GM13976 (cell line): Measurements from ENCODE around the gene GET4.
A peak's percentile ranks its signal among the peaks of the same experiment; 100 is the strongest.

ENCODE experiments used
- DNase-seq: peaks from one replicate; pipeline ENCODE4 v3.0.0; 2012; ENCODE audit warnings: low spot score
- in situ Hi-C: fragments of 300-500 bp; cut with MboI; formaldehyde crosslinking; loops from one replicate; pipeline ENCODE4 v1.12.0; 2022; ENCODE audit warnings: low sequenced_read_pairs, mixed read lengths, inconsistent platforms; ENCODE audit not compliant: unreplicated experiment
- TF ChIP-seq, protein P1 (sequence below): IDR thresholded peaks from 2 replicates; pipeline ENCODE4 v1.5.1; 2012; ENCODE audit warnings: borderline replicate concordance, mild to moderate bottlenecking; ENCODE audit not compliant: insufficient read depth; ENCODE audit errors: extremely low read depth, missing control alignments, control extremely low read depth

The GET4 gene

DNA sequence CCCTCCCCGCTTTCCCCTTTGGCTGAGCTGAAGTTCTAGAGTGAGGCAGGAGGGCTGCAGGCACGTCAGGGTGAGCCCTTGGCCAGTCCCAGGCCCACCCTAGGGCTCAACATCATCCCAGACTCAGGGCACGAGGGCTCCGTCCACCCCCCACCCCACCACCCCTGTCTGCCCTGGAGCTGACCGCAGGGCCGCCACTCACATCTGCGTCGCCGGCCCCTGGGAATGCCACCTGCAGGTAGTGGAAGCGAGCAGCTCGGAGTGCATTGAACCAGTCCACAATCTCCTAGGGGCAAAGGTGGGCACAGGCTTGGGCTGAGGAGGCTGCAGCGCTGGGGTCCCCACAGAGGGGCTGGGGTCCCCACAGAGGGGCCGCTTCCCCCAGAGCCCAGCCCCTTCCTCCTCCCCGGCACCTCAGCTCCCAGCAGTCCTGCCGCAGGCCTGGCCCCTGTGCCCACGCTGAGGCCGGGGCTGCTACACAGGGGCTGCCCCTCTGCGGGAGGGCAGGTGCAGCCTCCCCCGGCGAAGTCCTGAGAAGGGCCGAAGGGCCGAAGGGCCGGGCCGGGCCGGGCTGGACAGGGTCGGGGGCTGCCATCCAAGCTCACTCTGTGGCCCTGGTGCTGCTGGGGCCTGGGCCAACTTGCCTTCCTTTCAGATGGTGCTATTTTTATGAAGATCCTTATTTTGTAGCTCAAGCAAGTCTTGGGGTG lies 24.1 kb downstream of the GET4 start:
- DNase-seq: no peak
- TF ChIP-seq, protein P1, sequence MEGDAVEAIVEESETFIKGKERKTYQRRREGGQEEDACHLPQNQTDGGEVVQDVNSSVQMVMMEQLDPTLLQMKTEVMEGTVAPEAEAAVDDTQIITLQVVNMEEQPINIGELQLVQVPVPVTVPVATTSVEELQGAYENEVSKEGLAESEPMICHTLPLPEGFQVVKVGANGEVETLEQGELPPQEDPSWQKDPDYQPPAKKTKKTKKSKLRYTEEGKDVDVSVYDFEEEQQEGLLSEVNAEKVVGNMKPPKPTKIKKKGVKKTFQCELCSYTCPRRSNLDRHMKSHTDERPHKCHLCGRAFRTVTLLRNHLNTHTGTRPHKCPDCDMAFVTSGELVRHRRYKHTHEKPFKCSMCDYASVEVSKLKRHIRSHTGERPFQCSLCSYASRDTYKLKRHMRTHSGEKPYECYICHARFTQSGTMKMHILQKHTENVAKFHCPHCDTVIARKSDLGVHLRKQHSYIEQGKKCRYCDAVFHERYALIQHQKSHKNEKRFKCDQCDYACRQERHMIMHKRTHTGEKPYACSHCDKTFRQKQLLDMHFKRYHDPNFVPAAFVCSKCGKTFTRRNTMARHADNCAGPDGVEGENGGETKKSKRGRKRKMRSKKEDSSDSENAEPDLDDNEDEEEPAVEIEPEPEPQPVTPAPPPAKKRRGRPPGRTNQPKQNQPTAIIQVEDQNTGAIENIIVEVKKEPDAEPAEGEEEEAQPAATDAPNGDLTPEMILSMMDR: no peak
- in situ Hi-C loops: no loop called here

DNA sequence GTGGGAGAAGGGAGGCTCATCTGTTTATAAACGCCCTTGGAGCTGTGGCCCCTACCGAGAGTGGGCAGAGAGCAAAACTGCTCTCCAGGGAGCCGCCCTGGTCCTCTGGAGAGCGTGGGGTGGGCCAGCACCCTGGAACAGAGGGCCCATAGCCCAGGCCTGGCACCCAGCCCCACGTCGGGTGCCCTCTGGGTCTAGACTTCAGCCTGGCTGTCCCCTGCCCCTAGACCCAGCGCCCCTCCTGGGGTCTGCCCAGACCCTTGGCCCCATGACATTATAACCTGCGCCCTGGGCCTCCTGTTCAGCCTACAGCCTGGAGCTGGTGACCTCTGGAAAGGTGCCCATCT lies 24.7 kb downstream of the GET4 start:
- in situ Hi-C loops: no loop called here
- no peak for DNase-seq
- TF ChIP-seq, protein P1: no peak

DNA sequence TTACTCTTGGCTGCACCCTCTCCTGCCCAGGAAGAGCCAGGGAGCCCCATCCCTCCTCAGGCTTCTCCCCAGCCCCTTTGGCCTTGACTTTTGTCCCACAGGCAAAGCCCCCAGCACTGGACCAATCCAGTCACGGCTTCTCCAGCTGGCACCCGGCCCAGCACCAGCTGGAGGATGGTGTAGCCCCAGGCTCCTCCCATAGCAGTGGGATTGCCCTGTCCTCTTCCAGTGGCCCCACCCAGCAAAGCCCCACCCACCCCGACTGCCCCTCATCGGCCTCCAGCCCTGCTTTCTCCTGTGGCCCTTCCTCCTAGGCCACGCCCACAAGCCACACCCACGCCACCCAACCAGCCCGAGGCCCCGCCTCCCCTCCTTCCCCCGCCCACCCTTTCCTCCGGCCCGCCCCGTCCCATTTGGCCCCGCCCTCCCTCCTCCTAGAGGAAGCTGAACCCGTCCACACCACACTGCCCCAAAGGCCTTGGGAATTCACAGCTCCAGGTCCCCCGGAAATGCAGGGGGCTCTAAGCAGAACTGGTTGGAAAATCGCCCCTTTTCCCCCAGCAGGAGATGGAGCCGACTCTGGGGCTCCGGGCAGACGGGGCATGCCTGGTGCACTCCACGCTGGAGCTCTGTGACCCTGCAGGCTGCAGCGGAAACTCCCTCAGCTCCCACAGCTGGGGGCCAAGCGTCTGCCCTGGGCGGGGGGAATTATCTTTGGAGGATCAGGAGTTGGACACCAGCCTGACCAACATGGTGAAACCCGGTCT lies 25.2 kb downstream of the GET4 start:
- in situ Hi-C loops: no loop called here
- DNase-seq: peak; percentile 91

DNA sequence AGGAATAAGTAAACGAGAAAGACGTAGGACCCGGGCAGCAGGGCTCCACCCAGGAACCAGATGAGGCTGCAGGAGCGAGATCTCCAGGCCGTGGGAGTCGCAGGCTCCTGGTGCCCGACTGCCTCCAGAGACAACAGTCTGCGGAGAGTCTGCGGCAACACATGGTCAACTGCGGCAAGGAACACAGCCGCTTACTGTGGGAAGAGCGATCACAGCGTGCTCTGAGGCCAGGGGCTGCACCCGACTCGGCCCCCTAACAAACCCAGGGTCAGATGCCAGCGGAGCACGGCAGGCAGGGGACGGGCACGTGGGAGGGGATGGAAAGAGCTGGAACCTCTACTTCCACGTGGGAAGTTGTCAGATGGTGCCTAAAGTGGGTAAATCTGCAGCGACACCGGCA lies 26.6 kb downstream of the GET4 start:
- in situ Hi-C loops: no loop called here
- TF ChIP-seq, protein P1: no peak
- DNase-seq: no peak

More for the DNA sequence above, 25.2 kb downstream of the GET4 start:
- TF ChIP-seq, protein P1: no peak

DNA sequence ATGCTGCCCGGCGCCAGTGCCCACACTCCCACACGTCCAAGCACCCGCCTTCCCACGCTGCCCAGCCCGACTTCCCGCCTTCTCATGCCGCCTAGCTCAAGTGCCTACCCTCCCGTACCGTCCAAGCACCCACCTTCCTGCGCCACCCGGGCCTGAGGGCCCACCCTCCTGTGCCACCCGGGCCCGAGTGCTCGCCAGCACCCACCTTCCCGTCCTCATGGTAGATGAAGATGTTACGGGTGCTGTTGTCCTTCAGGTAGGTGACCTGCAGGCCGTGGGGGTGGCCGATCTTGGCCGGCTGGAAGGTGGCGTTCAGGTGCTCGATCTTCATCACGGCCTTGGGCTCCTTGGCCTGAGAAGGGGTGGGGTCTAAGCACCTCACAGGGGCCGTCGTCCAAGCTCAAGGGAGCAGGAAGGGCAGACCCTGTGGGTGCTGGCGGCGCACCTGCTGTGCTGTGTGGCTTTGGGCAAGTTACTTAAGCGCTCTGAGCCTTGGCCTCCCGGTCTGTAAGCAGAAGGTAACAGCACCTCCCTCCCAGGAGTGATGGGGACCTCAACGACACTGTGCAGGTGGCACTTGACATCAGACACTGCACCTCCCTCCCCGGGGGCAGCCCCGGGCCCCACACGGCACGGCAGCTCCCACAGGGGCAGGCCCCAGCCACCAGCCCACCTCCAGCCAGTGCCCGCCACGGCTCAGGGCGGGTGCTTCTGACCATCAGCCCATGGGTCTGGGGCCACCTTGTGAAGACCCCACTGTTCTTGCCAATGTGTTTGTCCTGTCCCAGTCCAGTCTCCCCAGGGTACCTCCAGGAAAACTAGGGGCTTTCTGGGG lies 27.8 kb downstream of the GET4 start:
- in situ Hi-C loops: no loop called here
- DNase-seq: no peak
- TF ChIP-seq, protein P1: no peak

DNA sequence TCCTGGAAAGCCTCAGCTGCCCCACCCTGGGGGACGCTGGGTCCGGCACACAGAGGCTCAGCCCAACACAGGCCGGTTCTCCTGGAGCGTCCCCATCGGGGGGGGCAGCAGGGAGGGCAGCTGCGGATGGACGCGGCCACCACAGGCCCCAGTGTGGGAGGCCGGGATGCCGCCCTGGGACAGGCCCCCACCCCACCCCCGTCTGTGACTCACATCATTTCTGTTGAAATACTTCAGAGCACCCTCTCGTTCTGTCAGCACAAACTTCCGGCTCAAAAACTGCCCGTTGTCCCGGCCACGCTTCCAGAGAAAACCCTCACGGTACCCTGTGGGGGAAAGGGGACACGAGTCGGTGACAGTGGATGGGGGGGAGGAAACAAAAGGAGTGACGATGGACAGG lies 28.5 kb downstream of the GET4 start:
- no peak for DNase-seq
- in situ Hi-C loops: no loop called here

More for the DNA sequence above, 28.5 kb downstream of the GET4 start:
- TF ChIP-seq, protein P1: no peak
